ENCODE data around the gene C1QL1.

GRCh38 chr17:44989552-44990138, 21.5 kb upstream of the C1QL1 start:
- no peak for TF ChIP-seq POLR2A (IDR thresholded peaks at IDR 0.05)
- TF ChIP-seq CTCF (IDR thresholded peaks at IDR 0.05) = no peak

Measured in testis (tissue), 2 donors.